NCI-H146 (cell line): ENCODE results near the gene MFF.
"Not testable (repeated sequence)": the region's sequence is repeated elsewhere in the genome, so short reads cannot be mapped to it uniquely, and the experiment has no call there.

Experiments used
- DNase-seq: peaks from one replicate; lab custom pipeline; 2025; lab: John Stamatoyannopoulos, UW

Gene MFF

DNA sequence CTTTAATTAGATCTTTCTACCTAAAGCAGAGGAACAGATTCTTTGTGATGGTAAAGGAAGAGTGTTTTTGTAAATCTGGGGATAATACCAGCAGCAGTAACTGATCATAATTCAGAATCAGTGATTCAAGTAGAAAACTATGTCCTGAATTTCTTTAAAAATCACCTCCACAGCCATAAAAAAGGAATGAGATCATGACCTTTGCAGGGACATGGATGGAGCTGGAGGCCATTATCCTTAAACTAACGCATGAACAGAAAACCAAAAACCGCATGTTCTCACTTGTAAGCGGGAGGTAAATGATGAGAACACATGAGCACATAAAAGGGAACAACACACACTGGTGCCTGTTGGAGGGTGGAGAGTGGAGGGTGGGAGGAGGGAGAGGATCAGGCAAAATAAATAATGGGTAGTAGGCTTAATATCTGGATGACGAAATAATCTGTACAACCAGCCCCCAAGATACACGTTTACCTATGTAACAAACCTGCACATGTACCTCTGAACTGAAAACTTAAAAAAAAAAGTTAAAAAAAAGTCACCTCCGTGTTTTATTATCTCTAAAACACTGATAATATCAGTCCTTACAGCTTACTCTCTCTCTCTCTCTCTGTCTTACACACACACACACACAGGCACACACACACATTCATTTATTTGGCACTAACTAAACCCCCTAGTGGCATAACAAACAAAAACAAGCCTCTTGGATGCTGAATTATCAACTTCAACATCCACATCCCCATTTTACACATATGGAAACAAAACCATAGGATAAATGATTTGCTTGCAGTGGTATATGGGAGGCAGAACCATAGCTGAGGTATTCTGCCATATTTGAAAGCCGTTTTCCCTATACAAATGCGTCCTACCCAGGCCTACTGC is 52.7 kb downstream of the MFF start:
- DNase-seq, result no peak

DNA sequence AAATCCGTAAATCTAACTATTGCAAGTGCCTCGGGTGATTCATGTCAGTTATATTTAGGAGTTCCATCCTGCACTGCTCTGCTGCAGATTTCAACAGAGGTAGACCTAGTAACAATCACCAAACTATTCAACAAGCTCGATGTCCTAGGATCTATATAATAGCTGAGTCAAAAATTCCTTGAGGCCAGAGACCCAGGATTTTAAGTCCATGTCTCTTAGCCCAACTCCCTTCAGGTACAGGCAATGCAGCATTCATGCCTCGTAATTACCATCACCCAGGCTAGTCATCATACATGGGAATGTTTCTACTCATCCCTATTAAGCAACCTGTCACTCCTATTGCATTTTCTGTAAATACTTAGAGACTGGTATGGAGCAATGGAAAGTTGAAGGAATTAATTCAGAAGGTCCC is 53.3 kb downstream of the MFF start:
- no peak for DNase-seq

DNA sequence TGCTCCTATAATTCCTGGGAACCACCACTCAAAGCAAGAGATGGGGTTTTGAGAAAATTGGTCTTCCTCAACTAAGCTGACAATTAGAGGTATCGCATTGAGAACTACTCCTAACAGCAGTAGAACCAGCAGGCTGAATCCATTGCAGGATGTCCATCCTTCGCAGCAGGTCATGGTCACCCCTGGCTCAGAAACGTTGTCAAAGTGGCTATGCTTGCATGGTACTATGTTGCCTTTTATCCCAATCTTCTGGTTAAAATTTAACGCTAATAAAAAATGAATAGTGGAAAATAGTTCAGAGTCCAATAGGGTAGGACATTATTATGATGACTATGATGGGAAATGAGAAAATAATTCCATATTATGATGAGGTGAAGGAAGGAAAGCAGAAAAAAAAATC is 54.0 kb downstream of the MFF start, which contains the start of gene TM4SF20:
Gene TM4SF20, minus strand, starts transcription at position 212 of the 400 bp plus-strand sequence. Its CDS starts 38 bp downstream, at position 174.
- no peak for DNase-seq

DNA sequence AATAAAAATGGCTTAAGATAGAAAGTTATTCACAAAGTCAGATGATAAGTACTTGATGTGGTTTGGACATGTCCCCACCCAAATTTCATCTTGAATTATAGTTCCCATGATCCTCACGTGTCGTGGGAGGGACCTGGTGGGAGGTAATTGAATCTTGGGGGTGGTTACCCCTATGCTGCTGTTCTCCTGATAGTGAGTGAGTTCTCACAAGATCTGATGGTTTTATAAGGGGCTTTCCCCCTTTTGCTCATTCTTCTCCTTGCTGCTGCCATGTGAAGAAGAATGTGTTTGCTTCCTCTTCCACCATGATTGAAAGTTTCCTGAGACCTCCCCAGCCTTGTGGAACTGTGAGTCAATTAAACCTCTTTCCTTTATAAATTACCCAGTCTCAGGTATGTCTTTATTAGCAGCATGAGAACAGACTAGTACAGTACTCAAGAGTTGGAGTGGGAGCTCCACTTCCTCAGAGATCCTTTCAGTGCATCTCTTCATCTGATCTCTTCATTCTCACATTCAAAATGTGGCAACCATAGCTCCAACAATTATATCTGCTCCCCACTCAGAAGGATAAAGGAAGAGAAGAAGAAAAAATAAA is 57.3 kb downstream of the MFF start:
- DNase-seq, result not testable (repeated sequence)

DNA sequence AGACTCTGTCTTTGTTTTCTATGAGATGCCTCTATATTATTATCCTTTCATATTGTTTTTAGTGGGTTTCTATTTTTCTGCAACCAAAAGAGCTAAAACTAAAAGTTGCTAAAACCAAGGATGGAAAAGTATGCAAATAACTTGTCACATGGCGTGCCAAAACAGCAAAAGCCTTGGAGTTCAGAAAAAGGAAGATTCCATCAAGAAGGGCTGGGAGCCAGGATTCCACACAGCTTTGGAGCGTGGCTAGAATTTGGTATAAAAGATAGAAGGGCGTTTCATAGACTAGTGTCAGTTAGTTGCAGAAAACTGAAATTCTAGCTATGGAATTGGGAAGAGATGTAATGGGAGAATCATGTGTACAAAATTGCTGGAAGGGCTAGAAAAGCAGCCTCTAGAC is 58.6 kb downstream of the MFF start:
- DNase-seq, result no peak

DNA sequence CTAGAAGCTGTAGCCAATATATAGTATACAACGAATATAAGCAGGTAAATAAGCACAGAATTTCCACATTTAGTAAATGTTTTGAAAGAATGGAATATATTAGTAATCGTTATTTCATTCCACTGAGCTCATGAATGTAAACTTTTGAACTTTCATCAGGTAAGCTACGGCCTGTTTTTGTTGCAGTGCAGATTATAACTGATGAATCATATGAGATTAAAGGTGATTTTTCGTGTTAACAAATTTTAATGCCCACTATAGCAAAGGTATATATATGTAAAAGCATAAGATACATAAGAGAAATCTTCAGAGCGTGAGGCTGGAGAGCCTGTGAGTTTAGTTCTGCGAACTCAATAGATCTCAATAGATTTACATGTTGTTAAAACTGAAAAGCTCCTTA is 61.6 kb downstream of the MFF start:
- DNase-seq, result no peak

DNA sequence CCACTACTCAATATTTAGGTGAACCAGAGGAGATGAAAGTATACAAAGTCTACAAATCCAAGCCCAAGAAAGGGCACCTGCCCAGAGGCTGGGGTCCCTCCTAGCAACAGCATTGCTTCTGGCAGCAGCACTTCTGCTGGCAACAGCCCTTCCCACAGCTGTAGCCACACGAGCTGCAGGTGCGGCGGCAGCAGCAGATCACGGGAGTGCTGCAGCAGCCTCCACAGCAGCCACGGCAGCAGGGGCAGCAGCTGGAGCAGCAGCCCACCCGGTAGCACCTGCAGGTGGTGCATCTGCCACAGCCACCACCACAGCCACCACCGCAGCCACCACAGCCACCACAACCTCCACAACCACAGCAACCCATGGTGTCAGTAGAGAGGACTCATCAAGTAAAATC is 62.5 kb downstream of the MFF start, which contains the start of gene SCYGR1:
Gene SCYGR1, minus strand, starts transcription at position 367 of the 400 bp plus-strand sequence. Its CDS starts 0 bp downstream, at position 367.
- DNase-seq, result not testable (repeated sequence)

DNA sequence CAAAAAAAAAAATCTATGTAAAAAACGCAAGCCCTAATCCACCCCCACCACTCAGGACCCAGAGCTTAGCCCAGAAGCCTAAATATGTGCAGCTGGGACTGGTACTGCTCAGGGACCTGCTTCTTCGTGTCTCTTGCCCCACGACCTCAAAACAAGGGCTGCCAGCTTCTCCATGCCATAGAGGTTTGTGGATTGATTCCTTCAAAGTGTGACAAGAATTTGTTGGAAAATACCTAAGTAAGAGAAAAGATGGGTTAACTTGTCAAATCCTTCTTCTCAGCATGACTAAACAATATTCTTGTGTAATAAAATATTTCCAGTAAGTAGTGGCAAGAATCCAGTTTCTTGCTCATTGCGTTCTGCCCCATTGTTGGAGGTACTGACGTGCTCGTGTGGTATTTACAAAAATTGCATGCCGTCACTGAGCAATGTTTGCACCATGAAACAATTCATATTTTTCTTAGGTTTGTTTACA is 63.5 kb downstream of the MFF start:
- no peak for DNase-seq

DNA sequence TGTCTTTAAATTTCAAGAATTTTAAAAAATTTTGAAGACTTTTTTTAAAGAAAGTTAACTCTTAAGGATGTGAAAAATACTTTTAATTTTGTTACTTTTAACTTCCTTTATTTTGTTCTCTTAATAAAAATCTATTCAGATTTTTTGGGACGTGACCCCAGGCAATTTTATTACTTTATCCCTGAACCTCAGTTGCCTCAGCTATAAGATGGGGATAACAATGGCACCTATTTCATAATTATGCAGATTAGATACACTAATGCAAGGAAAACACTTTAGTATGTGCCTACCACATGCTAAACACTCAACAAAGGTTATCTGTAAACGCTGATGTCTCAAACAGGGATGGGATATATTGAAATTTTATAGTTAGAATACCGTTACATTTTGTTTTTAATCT is 64.2 kb downstream of the MFF start:
- DNase-seq, result no peak

DNA sequence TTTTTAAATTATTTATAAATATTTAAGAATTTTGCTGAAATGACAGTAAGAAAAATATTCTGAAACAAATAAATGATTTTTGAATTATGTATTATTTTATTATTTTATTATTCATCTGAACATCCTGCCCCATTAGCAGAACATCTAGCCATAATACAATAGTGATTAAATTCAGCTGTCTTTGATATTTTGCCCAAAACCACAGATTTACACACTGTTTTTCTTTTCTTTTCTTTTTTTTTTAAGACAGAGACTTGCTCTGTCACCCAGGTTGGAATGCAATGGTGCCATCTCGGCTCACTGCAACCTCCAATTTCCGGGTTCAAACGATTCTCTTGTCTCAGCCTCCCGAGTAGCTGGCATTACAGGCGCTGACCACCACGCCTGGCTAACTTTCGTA is 64.6 kb downstream of the MFF start:
- DNase-seq, result no peak

DNA sequence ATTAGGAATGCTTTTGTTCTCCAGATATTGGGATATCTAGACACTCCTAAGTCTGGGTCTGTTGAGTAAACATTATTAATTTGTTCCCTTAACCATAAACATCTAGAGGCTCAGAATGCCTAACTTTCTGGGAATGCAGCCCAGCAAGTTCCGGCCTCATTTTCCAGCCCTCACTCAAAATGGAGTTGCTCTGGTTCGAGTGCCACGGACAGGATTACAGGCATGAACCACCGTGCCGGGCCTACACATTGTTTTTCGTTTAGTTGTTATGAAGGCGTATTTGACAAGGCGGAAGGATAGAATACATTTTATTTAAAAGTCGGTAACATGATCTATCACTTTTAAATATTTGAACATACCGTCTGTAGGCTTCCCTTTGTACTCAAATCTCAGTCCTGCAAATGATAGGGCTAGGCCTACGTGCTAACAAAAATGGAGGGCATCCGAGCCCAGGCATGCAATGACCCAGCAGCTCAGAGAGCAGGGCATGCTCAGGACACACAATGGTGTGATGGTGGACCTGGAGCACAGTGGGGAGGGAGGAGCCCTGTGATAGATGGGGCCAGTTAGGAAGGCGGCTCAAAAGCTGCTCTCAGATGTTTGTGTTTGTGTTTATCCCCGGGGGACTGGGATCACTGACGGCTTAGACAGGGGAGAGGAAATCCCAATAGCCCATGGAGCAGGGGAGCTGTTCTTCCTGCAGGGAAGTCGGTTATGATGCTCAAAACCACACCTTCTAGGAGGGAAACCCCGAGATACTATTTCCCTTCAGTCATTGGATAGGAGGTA is 65.6 kb downstream of the MFF start:
- no peak for DNase-seq

DNA sequence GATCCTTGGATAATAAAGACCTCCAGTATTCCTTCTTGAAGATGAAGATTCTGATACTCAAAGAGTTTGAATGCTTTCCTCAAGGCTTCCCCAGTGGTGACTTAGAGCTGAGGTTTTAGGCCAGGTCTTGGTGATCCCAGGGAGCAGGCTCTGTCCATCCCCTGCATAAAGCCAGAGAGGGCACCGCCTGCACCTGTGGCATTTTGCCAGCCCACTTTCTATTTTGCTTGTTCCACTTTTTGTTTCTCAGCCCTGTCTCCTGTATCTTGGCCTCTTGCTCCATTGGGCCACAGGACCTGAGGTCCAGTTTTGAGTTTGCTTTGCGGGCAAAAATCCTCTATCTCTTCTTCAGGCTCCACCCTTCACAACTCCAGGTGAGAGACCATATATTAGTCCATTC is 69.3 kb downstream of the MFF start:
- no peak for DNase-seq

DNA sequence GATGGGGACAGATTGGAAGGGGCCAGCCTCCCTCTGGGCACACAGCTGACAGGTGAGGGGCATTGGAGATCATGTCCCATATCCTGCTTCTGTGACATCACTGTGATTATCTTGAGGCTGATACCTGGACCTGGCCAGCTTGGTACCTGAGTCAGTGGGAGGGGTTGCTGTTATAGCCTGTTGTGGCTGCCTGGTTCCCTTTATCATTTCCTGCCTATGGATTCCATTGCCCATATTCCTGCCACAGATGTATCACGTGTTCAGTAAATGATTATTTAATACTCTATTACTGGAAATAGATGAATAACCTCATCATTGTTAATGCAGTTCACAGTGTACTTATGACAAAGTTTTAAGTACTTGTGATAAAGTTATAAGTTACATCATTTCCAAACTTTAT is 70.5 kb downstream of the MFF start:
- no peak for DNase-seq

DNA sequence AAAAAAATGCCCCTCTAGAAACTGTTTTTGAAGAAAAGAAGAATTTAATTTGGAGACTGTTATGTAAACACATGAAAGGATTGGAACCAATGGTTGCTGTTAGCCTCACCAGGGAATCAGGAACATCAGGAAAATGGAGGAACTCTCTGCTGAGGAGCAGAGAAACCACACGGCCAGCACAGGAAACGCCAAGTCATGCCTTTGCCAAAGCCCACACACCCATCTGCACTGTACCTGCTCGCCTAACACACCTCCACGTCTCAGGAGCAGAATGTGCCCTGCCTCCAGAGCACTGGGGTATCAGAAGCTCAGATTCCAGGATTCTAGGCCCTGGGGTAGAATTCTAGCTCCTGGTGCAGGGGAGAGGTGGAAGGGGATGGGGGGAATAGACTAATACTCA is 72.5 kb downstream of the MFF start:
- DNase-seq, result no peak

DNA sequence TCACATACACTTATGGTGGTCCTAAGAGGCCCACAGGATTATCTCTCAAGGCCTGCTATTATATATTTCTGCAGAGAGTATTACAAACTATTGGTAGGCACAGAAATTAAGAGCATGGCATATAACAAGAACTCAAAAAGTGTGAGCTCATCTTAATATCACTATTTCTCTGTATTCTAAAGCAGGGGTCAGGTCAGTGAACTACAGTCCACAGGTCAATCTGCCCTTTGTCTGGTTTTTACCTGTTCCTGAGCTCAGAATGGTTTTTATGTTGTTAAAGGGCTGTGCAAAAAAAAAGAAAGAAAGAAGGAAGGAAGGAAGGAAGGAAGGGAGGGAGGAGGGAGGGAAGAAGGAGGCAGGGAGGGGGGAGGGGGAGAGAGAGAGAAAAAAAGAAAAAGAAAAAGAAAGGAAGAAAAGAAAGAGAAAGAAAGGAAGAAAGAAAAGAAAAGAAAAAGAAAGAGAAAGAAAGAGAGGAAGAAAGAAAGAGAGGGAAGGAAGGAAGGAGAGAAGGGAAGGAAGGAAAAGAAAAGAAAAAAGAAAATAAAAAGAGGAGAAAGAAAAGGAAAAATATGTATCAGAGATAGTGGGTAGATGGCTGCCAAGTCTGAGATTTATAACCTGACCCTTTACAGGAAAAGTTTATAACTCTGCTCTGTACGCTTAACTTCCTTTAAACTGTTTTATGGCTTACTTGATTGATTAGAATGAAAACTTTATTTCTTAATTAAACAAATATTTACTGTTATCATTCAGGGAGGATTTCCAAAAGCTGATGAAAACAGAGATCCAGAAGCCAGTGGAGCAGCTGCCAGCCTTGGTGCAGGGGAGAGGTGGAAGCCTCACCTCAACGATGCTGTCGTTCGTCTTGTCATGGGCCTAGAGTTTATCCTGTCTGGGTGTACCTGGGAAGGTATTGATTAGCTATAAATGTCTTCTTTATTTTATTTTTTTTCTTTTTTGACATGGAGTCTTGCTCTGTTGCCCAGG is 73.9 kb downstream of the MFF start:
- no peak for DNase-seq

DNA sequence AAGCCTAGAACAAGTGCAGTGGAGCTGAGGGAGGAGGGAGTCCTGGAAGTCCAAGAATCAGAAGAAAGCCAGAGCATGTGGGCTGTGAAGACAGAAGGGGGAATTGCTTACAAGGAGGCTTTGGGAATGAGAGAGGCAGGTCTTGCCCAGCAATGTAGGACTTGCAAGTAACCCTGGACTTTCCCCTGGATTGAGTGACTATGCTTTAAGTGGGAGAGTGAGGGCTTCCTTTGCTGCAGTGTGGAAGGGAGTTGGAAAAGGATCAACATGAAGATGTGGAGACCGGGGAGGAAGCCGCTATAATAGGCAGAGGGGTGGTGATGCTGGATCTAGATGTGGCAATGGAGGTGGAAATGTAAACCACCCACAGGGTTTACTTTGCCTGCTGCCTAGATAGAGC is 76.5 kb downstream of the MFF start:
- DNase-seq, result no peak

DNA sequence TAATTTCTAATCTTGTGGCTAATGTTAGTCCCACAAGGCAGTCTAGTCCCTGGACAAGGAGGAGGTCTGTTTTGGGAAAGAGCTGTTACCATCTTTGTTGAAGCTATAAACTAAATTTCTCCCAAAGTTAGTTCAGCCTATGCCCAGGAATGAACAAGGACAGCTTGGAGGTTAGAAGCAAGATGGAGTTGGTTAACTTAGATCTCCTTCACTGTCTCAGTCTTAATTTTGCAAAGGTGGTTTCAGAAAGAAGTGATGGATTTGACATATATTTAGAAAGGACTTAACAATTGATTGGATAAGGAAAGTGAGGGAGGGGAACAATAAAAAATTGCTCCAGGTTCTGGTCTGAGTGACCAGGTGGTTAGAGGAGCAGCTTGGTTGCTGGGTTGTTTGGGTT is 77.3 kb downstream of the MFF start:
- no peak for DNase-seq

DNA sequence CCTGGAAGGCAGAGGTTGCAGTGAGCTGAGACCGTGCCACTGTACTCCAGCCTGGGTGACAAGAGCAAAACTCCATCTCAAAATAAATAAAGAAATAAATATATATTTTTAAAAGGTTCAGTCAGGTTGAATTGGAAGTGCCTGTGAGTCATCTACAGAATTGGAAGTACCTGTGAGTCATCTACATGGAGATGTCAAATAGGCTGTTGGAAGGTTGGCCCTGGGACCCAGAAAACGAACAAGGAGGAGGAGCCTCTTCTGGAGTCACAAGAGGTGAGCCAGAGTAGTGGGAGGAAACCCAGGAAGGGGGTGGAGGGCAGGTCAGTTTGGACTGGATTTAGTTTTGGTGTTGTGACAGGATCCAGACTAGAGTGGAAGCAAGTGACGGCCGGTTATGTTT is 77.9 kb downstream of the MFF start:
- DNase-seq, result no peak

DNA sequence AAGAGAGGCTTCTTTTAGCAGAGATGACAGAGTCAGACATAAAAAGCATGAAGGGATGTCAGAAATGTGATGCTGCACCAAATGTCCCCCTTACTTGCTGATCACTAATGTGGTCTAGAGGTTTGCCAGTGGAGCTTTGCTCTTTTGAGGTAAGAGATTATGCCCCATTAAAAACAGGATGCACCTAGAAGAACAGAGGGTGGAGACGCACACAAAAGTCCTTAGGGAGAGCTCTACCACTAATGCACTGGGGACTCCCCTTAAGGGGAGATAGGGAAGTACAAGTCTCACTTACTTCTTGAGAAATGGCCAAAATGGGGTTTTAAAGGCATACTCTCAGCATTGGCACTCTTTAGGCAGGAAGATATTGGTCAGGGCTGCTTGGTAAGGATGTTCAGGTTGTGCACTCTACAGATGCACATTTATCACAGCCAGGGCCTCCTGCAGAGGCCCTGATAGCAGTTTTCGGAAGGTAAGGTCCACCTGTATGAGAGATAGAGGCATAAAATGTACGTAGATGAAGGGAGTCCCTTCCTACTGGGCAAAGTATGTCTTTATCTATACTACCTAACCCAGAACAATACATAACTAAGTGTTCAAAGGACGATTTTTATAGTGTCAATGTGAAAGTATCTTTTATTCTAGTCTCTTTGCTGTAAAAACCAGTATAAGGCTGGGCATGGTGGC is 79.7 kb downstream of the MFF start:
- DNase-seq, result no peak

DNA sequence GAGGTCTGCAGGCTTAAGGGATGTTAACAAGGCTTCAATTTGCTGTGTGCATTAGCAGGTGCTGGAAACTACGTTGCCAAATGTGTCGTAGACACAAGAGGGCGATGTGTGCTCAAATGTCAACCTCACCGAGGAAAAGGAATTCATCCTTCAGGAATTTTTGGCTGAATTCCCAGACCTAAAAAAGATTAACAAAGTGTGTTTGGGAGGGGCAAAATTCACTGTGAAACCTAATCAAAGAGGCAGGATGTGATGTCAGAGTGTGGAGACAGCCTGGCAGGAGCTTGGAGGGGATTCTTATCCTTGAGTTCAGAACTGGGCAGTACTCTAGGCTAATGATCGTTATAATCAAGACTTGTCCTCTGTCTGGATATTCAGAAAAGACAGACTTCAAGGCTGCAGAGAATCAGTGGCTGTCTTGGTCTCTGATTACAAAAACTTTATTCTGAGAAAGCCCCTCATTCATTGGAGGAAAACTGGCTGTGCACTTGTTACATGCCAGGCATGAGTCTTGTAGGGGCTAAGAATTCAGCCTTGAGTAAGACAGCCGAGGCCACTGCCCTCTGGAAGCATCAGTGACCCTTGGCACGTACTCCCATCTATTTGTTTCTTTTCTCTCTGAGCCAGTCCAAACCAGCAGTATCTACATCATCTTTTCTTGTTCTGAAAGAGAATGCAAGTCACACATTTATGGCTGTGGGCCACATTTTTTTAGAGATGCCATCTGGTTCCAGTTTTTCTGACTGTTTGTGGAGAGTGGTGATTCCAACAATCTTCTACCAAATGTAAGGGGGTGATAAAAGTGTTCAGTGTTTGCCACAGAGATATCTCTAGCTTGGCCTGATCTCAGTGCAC is 81.4 kb downstream of the MFF start:
- peak; percentile 65 for DNase-seq
